SK-N-SH (cell line): ENCODE results near the gene ATXN7L2.

Experiments
- EZH2phosphoT487 ChIP-seq: fragments of 200-600 bp; sonication (generic); IDR thresholded peaks from 2 replicates; pipeline ENCODE4 v1.6.1; 2017; ENCODE audit warnings: low read depth, mixed run types, mild to moderate bottlenecking, antibody characterized with exemption, moderate library complexity, borderline replicate concordance
- TF ChIP-seq, protein P1 (sequence below): fragments of 200-600 bp; sonication (generic); IDR thresholded peaks from 2 replicates; pipeline ENCODE4 v1.6.1; 2017; ENCODE audit warnings: antibody characterized with exemption, mild to moderate bottlenecking, moderate library complexity

DNA sequence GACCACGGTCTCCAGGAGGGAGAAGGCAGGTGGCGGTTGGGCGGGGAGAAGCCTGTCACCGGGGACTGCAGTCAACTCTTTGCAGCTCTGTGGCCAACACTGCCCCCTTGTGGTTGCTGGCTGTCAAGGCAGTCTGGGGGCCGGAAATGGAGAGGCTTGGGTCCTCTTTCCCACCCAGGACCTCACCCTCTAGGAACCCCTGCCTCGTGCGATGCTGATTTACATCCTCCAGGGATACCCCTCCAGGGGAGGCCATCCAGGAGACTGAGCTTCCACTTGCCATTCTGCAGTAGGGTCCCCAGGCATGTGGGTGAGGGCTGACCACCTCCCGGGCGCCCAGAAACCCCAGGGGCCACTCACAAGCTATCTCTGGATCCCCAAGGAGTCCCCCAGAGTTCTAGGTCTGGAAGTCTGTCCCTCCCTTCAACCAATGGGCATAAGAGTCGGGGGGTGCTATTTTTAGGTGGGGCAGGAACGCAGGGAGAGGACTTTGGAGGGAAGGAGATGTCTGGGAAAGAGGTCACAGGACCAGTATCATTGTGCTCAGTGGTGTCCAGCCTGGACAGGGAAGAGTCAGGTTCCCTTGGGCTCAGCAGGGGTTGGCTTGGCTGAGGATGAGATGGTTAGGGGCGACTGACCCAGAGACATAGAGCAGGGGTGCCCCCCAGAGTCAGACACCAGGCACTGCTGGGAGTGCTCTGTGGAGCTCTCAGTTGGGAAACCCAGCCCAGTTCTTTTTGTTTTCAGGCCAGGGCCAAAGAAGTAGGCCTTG lies 48.8 kb downstream of the ATXN7L2 start:
- TF ChIP-seq, protein P1, sequence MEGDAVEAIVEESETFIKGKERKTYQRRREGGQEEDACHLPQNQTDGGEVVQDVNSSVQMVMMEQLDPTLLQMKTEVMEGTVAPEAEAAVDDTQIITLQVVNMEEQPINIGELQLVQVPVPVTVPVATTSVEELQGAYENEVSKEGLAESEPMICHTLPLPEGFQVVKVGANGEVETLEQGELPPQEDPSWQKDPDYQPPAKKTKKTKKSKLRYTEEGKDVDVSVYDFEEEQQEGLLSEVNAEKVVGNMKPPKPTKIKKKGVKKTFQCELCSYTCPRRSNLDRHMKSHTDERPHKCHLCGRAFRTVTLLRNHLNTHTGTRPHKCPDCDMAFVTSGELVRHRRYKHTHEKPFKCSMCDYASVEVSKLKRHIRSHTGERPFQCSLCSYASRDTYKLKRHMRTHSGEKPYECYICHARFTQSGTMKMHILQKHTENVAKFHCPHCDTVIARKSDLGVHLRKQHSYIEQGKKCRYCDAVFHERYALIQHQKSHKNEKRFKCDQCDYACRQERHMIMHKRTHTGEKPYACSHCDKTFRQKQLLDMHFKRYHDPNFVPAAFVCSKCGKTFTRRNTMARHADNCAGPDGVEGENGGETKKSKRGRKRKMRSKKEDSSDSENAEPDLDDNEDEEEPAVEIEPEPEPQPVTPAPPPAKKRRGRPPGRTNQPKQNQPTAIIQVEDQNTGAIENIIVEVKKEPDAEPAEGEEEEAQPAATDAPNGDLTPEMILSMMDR = peak; percentile 84
- TF ChIP-seq EZH2phosphoT487 = no peak
